Activated naive CD8-positive, alpha-beta T cell treated with anti-CD3 and anti-CD28 coated beads, Interleukin-2, amount 10 ng/mL, durations not matched to agents 7 days and 5 days (primary cell): ENCODE results near the gene EXOC6. TPM values are rescaled to one million over a fixed set of nuclear protein-coding genes. Genes with fewer than 3 reads are reported as not detected.

Experiments used
- ATAC-seq: fragments of 150-1000 bp; cut with Tn5 transposase; one replicate; pipeline ENCODE4 v1.10.0; 2021; ENCODE audit warnings: low read depth, moderate library complexity
- POLR2A ChIA-PET: fragments of 350-600 bp; sonication (Branson Sonifier 250); formaldehyde crosslinking; loops from one replicate; lab custom pipeline; 2021; ENCODE audit warnings: antibody characterized with exemption; lab: Charles Lee
- DNase-seq: peaks from one replicate; pipeline ENCODE4 v3.0.0; 2021
- H3K27ac Mint-ChIP-seq: one replicate; pipeline ENCODE4 v1.8.0; 2022; ENCODE audit warnings: mild to moderate bottlenecking, mixed read lengths
- H3K27me3 Mint-ChIP-seq: one replicate; pipeline ENCODE4 v1.8.0; 2022; ENCODE audit warnings: mild to moderate bottlenecking, moderate library complexity, mixed read lengths
- H3K36me3 Mint-ChIP-seq: one replicate; pipeline ENCODE4 v1.8.0; 2021; ENCODE audit warnings: mild to moderate bottlenecking, mixed read lengths
- H3K4me1 Mint-ChIP-seq: one replicate; pipeline ENCODE4 v1.8.0; 2021; ENCODE audit warnings: mixed read lengths
- H3K4me3 Mint-ChIP-seq: one replicate; pipeline ENCODE4 v1.8.0; 2022; ENCODE audit warnings: mild to moderate bottlenecking, moderate library complexity, mixed read lengths
- H3K9me3 Mint-ChIP-seq: one replicate; pipeline ENCODE4 v1.8.0; 2021; ENCODE audit warnings: mixed read lengths
- total RNA-seq, 2 experiments: library from RNA; stranded (reverse); gene quantifications; one replicate each; pipeline ENCODE4 v1.2.3, GENCODE V29; 2021

Gene EXOC6
- total RNA-seq, 2 experiments from 2014 or later, result 10.4 to 10.6 TPM

DNA sequence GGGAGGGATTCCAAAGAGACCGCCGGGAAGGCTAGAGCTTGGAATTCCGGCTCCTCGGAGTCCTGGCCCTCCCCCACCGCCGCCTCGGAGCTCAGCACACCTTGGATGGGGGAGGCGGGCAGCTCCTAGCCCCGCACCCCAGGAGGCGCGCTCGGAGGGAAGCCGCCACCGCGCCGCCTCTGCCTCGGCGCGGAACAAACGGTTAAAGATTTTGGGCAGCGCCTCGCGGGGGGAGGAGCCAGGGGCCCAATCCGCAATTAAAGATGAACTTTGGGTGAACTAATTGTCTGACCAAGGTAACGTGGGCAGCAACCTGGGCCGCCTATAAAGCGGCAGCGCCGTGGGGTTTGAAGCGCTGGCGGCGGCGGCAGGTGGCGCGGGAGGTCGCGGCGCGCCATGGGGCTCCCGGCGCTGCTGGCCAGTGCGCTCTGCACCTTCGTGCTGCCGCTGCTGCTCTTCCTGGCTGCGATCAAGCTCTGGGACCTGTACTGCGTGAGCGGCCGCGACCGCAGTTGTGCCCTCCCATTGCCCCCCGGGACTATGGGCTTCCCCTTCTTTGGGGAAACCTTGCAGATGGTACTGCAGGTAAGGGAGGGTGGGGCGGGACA is 225.3 kb downstream of the EXOC6 start, which contains the start of gene CYP26A1:
CYP26A1 (plus strand) TSS at position 355 of the 608 bp plus-strand sequence; CDS start at position 397, 42 bp downstream.
- Mint-ChIP-seq H3K9me3 (no peaks in the 10 kb centered on the region), H3K4me1 (peaks cover 26% of the 10 kb centered on the region), H3K36me3 (no peaks in the 10 kb centered on the region)

DNA sequence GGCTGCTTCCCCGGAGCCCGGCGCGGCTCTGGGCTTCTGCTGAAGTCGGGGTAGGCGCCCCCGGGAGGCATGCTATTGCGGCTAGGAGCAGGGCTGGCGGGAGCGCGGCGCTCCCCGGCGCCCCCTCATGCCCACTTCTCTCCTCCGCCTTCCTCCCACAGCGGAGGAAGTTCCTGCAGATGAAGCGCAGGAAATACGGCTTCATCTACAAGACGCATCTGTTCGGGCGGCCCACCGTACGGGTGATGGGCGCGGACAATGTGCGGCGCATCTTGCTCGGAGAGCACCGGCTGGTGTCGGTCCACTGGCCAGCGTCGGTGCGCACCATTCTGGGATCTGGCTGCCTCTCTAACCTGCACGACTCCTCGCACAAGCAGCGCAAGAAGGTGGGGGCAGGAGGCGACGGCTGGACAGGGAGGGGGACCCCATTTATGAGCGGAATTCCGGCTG is 225.9 kb downstream of the EXOC6 start:
- no peak for DNase-seq
- Mint-ChIP-seq H3K9me3 (no peaks in the 10 kb centered on the region), H3K27me3 (peaks cover 77% of the 10 kb centered on the region), H3K4me3 (peak overlapping the region; percentile 84), H3K4me1 (peaks cover 25% of the 10 kb centered on the region), H3K36me3 (no peaks in the 10 kb centered on the region), H3K27ac (peak overlapping the region; percentile 3)
- POLR2A ChIA-PET, result no interaction called here
- ATAC-seq, result peak; percentile 32

More for the DNA sequence above, 225.3 kb downstream of the EXOC6 start, which contains the start of gene CYP26A1:
- Mint-ChIP-seq H3K27me3 (peaks cover 82% of the 10 kb centered on the region), H3K4me3 (peak within 1 kb of the TSS; percentile 84), H3K27ac (peak within 1 kb of the TSS; percentile 3)
- peak; percentile 58 for DNase-seq
- peak; percentile 27 for ATAC-seq
- POLR2A ChIA-PET, result interaction anchor here (0.9 kb wide), 1 partner anchor 11 kb away, joined by 3 read pairs; no protein-coding TSS in a partner anchor

- ATAC-seq (peak; percentile 44), DNase-seq (peak; percentile 66)
- no peaks in the 10 kb centered on the region for H3K9me3 Mint-ChIP-seq
- H3K4me1 Mint-ChIP-seq, result peaks cover 25% of the 10 kb centered on the region
- H3K4me3 Mint-ChIP-seq, result peak overlapping the region; percentile 84
- peaks cover 78% of the 10 kb centered on the region for H3K27me3 Mint-ChIP-seq
- POLR2A ChIA-PET, result no interaction called here
- H3K27ac Mint-ChIP-seq, result peak overlapping the region; percentile 3
- H3K36me3 Mint-ChIP-seq, result no peaks in the 10 kb centered on the region
Measured at GRCh38 chr10:93074597-93075368, 226.5 kb downstream of the EXOC6 start.

GRCh38 chr10:93075369-93076221 is 227.3 kb downstream of the EXOC6 start:
- no peaks in the 10 kb centered on the region for H3K9me3 Mint-ChIP-seq
- no peak for DNase-seq
- no peak overlapping the region for H3K27ac Mint-ChIP-seq
- peak overlapping the region; percentile 84 for H3K4me3 Mint-ChIP-seq
- H3K27me3 Mint-ChIP-seq, result peaks cover 72% of the 10 kb centered on the region
- no peaks in the 10 kb centered on the region for H3K36me3 Mint-ChIP-seq
- H3K4me1 Mint-ChIP-seq, result peaks cover 26% of the 10 kb centered on the region
- no peak for ATAC-seq
- POLR2A ChIA-PET, result no interaction called here

DNA sequence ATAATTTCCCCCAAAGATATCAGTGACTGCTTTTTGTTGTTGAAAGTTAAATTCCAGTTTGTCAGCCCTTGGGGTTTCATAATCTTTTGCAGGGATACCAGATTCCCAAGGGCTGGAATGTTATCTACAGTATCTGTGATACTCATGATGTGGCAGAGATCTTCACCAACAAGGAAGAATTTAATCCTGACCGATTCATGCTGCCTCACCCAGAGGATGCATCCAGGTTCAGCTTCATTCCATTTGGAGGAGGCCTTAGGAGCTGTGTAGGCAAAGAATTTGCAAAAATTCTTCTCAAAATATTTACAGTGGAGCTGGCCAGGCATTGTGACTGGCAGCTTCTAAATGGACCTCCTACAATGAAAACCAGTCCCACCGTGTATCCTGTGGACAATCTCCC is 228.6 kb downstream of the EXOC6 start:
- H3K4me1 Mint-ChIP-seq, result peaks cover 21% of the 10 kb centered on the region
- ATAC-seq, result no peak
- no peak for DNase-seq
- H3K9me3 Mint-ChIP-seq, result no peaks in the 10 kb centered on the region
- no peak overlapping the region for H3K27ac Mint-ChIP-seq
- H3K4me3 Mint-ChIP-seq, result no peak overlapping the region
- H3K36me3 Mint-ChIP-seq, result no peaks in the 10 kb centered on the region
- POLR2A ChIA-PET, result interaction anchor here (0.6 kb wide), 1 partner anchor 789 kb away, joined by 7 read pairs; no protein-coding TSS in a partner anchor
- peaks cover 64% of the 10 kb centered on the region for H3K27me3 Mint-ChIP-seq

DNA sequence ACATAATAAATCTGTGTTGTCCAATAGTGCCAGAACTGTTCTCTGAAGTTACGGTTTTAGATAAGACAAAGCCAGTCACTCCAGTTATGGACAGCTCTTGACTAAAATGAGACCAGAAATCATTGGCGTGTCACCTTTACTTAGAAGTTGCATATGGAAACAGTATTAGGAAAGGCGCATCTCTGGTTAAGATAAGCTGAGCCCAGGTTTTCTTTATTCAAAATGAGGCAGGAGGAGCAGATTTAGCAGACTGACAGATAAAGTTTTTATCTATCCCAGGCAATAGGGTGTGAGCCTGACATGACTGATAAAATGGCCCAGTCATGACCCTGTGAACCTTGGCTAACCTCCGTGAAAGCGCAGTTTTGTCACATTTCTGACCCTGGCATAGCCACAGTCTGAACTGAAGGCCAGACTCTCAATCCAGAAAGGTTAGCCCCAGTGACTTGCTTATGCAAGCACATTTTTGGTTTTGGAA is 229.6 kb downstream of the EXOC6 start:
- POLR2A ChIA-PET, result no interaction called here
- Mint-ChIP-seq H3K4me1 (peaks cover 13% of the 10 kb centered on the region), H3K9me3 (no peaks in the 10 kb centered on the region), H3K4me3 (no peak overlapping the region), H3K27ac (no peak overlapping the region), H3K27me3 (peaks cover 57% of the 10 kb centered on the region), H3K36me3 (no peaks in the 10 kb centered on the region)
- no peak for DNase-seq
- ATAC-seq, result no peak

GRCh38 chr10:93079663-93080349 is 231.5 kb downstream of the EXOC6 start:
- Mint-ChIP-seq H3K4me3 (peak overlapping the region; percentile 3), H3K9me3 (no peaks in the 10 kb centered on the region), H3K27me3 (peaks cover 45% of the 10 kb centered on the region), H3K27ac (no peak overlapping the region), H3K4me1 (peaks cover 8% of the 10 kb centered on the region), H3K36me3 (no peaks in the 10 kb centered on the region)
- DNase-seq, result no peak
- ATAC-seq, result no peak
- POLR2A ChIA-PET, result interaction anchor here (0.6 kb wide), 1 partner anchor 313 kb away, joined by 4 read pairs; no protein-coding TSS in a partner anchor

DNA sequence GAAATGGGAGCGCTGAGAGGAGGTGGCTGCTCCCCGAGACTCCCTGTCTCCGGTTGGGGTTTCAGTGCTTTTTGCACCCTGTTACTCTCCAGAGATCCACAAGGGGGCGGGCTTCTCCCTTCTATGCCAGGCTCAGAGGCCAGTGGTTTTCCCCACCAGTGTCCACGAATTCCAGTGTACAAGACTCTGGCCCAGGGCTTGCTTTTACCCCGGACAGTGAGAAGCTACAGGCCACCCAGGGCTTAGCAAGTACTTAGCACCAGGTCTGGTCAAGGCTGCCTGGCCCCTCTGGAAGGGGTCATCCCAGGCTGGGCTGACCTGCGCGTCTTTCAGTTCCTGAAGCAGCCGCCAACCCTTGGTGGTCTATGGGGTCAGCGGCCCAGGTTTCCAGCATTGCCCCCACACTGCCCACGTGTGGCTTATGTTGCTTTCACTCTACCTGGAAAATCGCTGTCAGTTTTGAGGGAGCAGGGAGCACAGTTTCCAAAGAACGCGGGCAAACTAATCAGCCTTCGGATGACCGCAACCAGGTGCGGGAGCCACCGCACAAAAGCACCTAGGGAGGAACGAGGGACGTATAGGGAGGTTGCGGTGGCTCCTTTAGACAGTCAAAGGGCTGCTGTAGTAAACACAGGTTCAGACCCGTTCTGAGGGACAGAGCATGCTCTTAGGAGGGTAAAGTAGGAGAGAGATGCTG is 232.2 kb downstream of the EXOC6 start:
- Mint-ChIP-seq H3K9me3 (no peaks in the 10 kb centered on the region), H3K4me1 (peaks cover 6% of the 10 kb centered on the region), H3K27me3 (peaks cover 38% of the 10 kb centered on the region), H3K36me3 (no peaks in the 10 kb centered on the region), H3K4me3 (peak overlapping the region; percentile 3), H3K27ac (no peak overlapping the region)
- ATAC-seq, result peak; percentile 47
- POLR2A ChIA-PET, result interaction anchor here (0.6 kb wide), 1 partner anchor 314 kb away, joined by 4 read pairs; no protein-coding TSS in a partner anchor
- peak; percentile 53 for DNase-seq

DNA sequence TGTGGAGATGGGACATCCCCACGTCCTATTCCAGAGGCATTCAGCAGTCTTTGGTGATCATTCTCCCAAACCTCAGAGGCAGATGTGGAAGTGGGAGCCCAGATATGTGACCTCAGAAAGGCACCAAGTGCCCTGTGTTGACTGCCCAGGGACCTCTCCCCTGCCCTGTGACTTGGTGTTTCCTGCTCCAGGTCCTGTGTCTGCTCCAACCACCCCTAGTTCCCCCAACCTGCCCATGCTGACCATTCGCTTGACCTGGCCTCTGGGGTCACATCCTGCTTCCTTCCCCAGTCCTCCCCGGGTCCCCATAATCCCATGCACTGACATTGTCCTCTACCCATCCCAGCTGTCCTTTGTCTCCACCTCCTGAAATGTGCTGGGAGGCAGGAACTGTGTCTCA is 233.0 kb downstream of the EXOC6 start:
- POLR2A ChIA-PET, result no interaction called here
- no peak for ATAC-seq
- peaks cover 31% of the 10 kb centered on the region for H3K27me3 Mint-ChIP-seq
- H3K36me3 Mint-ChIP-seq, result no peaks in the 10 kb centered on the region
- H3K4me3 Mint-ChIP-seq, result no peak overlapping the region
- peaks cover 2% of the 10 kb centered on the region for H3K4me1 Mint-ChIP-seq
- no peak for DNase-seq
- no peak overlapping the region for H3K27ac Mint-ChIP-seq
- H3K9me3 Mint-ChIP-seq, result no peaks in the 10 kb centered on the region

- POLR2A ChIA-PET, result no interaction called here
- no peak overlapping the region for H3K4me3 Mint-ChIP-seq
- peaks cover 27% of the 10 kb centered on the region for H3K27me3 Mint-ChIP-seq
- H3K4me1 Mint-ChIP-seq, result peaks cover 2% of the 10 kb centered on the region
- DNase-seq (no peak), ATAC-seq (no peak)
- H3K36me3 Mint-ChIP-seq, result no peaks in the 10 kb centered on the region
- H3K9me3 Mint-ChIP-seq, result no peaks in the 10 kb centered on the region
- H3K27ac Mint-ChIP-seq, result no peak overlapping the region
Measured at GRCh38 chr10:93081834-93082233, 233.5 kb downstream of the EXOC6 start.

GRCh38 chr10:93083743-93084539 is 235.6 kb downstream of the EXOC6 start:
- peaks cover 2% of the 10 kb centered on the region for H3K4me1 Mint-ChIP-seq
- H3K27me3 Mint-ChIP-seq, result peaks cover 19% of the 10 kb centered on the region
- H3K9me3 Mint-ChIP-seq, result no peaks in the 10 kb centered on the region
- DNase-seq (no peak), ATAC-seq (no peak)
- H3K36me3 Mint-ChIP-seq, result no peaks in the 10 kb centered on the region
- H3K4me3 Mint-ChIP-seq, result no peak overlapping the region
- POLR2A ChIA-PET, result no interaction called here
- no peak overlapping the region for H3K27ac Mint-ChIP-seq
